ENCODE measurements around the gene STAT5B.

STAT5B gene

DNA sequence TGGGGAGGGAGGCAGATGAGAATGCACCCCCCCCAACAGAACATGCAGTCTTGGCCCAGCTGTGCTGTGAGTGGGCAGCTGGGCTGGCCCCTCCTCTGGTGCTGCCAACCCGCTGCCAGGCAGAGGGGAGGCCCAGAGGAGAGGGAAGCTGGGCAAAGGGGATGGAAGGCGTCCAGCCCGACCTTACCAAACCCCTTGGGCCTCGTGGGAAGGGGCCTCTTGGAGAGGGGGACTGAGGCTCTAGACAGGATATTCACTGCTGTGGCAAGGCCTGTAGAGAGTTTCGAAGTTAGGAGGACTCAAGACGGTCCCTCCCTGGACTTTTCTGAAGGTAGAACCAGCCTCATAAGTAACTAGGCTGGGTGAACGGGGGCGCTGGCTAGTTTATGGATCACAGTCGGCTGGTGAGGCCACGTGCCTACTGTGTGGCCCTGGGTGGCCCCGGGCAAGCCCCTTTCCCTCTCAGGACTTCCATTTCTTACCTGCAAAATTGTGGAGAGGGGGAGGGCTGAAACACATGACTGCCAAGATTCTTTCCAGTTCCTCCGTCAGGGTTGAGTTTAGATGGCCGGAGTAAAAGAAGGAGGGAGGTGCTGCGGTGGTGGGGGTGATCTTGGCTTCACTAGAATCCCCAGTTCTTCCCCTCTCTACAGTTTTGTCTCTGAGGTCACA, 11.2 kb upstream of the STAT5B start:
- intact Hi-C loops (cut with DNase I): loop anchor here (10.0 kb wide), 1 partner anchor 83 kb away; no protein-coding TSS in a partner anchor
- DNase-seq: peak in 6 of 10 donors; percentile 19 to 90 (median 48)

DNA sequence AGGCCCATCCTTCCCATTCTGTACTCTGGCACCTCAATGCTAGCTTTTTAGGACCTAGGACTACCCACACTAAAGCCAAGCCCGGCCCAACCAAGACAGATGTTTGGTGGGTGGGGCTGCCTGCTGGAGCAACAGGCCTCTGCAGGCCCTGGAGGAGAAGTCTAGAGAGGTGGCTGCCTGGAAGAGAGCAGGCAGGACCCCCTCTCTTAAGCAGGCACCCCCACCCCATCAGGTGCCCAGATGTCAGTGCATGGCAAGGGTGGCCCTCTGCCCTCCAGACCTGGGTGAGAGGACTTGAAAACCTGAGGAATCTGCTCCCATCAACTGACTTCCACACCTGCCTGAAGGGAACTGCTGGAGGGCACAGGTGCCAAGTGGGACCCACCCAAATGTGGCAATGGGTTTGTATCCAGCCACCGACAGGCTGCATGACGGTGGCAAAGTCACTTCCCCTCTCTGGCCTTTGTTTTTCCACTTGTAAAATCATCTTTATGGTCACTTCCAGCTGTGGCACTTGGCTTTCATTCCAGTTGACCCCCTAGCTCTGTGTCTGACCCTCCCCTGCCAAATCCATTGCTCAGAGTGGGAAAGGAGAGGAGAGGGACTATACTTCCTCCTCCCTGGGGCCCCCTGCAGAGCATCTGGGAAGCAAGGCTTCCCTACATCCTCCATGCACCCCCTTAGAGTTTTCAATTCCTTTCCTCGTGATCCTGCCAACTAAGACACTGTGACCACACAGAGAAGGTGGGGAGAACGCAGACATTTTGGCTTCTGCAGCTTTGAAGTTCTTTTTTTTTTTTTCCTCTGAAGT, 10.4 kb upstream of the STAT5B start:
- peak in 1 of 10 donors; percentile 71 for DNase-seq
- intact Hi-C loops (cut with DNase I): loop anchor here (10.0 kb wide), 1 partner anchor 82 kb away; no protein-coding TSS in a partner anchor

DNA sequence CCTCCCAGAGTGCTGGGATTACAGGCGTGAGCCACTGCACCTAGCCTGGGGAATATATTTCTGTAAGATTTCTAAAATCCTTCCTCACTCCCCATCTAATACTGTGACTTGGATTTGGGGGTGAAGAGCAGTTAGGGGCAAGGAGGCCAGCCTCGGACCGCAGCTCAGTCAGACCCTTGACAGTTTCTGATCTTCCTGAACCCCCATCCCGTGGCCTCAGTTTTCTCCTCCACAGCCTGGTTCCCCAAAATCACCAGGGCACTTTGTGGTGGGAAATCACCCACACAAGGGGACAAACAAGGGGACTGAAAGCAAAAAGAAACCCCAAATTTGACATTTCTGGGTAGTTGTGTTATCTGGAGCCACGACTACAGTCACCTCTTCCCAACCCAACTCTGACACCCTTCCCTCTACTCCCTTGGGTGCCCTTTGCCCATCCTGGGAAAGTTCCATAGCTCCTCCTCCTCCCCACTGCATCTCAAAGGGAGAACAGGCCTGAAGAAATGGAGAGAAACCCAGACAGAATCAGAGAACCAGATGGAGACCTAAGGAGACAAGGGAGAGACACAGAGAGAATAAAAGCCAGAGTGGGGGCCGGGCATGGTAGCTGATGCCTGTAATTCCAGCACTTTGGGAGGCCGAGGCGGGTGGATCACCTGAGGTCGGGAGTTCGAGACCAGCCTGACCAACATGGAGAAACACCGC, 9.3 kb upstream of the STAT5B start:
- intact Hi-C loops (cut with DNase I): loop anchor here (10.0 kb wide), 1 partner anchor 81 kb away; no protein-coding TSS in a partner anchor
- peak in 1 of 10 donors; percentile 55 for DNase-seq

DNA sequence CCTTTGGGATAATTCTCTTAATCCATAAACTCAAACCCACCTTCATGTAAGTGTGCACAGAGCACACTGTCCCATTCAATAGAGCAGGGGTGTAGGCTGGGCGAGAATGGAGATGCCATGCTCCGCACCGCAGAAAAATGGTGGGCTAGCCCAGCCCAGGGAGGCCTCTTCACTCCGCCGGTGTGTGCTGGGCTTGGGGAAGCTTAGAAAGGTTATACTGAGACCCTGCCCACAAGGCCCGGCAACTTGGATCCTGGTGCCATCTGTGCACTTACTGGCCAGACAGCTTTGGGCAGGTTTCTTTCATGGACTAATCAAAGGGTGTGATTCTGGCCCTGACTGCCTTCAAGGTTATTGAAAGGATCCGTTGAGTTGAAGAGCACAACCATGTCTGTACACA, 8.4 kb upstream of the STAT5B start:
- peak in 1 of 10 donors; percentile 43 for DNase-seq
- intact Hi-C loops (cut with DNase I): loop anchor here (10.0 kb wide), 1 partner anchor 80 kb away; no protein-coding TSS in a partner anchor

DNA sequence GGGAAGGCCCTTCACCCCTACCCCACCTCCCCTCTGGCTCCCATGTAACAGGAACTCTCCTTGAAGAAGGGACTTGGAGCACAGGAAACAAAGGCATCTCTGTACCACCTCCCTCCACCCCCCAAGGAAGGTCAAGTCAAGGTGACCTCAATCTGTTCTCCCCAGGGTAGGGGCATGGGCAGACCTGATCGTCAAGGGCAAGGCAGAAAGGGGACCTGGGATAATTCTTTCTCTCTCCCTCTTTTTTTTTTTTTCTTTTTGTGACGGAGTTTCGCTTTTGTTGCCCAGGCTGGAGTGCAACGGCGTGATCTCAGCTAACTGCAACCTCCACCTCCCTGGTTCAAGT, 7.8 kb upstream of the STAT5B start:
- peak in 1 of 10 donors; percentile 20 for DNase-seq
- intact Hi-C loops (cut with DNase I): loop anchor here (10.0 kb wide), 1 partner anchor 79 kb away; no protein-coding TSS in a partner anchor

DNA sequence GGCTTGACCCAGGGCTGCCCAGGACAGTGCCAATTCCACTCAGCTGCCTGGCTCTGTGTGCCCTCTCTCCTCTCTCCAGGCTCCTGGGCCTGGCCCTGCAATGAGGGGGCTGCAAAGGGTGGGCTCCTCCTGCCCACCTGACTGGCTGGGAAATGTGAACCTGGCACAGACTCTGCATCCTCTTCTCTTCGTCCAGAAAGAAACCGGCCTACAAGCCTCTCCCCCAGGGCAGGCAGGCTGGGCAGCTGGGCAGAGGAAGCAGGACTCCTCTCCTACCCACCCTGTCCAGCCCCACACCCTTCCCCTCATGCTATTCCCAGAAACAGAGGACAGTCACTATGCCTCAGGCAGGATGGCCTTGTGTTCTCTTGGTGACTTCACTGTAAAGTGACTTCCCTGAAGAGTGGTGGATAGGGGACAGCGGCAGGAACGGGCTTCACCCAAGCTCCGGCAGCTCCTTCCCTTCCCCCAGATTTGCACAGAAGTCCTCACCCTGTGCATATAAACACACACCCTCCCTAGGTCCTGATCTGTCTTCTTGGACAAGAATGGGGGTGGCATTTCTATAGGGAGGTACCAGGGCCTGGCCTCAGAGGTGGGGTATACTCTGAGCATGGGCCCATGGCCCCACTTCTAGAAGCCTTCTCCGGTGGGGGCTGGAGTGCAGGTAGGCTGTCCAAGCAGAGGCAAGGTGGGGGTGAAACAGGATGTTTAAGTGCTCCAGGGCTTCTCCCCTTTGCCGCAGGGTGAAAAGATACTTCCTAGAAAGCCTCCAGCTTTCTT, 7.2 kb upstream of the STAT5B start:
- intact Hi-C loops (cut with DNase I): loop anchor here (10.0 kb wide), 1 partner anchor 79 kb away; no protein-coding TSS in a partner anchor
- peak in 1 of 10 donors; percentile 53 for DNase-seq

DNA sequence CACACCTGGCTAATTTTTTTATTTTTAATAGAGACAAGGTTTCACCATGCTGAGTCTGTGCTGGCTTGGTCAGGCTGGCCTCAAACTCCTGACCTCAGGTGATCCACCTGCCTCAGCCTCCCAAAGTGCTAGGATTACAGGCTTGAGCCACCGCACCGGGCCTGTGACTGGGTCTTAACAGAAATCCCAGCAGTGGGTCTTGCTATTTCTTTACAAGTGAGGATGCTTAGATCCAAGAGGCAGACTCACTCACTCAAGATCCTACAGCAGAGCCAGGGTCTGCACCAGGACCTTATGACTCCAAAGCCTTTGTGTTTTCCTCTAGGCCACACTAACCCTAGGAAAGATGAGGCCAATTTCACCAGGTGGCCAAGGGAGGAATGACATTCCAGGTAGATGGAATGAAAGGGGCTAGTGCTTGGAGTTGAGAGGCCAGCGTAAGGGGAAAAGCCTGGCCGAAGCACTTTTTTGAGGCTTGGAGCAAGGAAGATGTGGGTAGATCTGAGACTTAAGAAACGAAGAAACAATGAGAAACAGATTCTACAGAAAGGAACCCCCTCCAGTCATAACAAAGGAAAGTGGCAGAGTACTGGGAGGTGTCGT, 6.4 kb upstream of the STAT5B start:
- peak in 1 of 10 donors; percentile 57 for DNase-seq
- intact Hi-C loops (cut with DNase I): loop anchor here (10.0 kb wide), 1 partner anchor 78 kb away; no protein-coding TSS in a partner anchor

DNA sequence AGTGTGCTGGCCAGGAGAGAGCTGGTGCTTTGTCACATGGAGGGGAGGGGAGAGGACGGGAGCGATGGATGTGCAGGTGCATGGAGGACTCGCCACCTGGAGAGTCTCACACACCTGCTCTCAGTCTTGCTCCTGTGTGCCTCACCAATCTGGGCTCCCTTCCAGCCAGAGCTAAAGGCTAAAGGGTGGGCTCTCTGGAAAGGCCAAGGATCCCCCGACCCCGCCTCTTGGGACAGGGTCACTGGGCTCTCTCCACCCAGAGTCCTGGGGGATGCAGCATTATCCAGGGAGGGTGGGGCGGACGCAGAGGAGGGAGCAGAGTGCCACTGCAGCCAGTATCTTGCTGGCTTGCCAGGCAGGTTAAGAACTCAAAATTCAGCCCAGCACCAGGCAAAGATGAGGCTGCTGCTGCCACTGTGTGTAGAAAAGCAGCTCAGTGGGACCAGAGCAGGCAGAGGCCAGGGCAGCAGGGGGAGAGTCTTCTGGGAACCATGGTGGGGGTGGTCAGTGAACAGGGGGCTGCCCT, 5.4 kb upstream of the STAT5B start:
- intact Hi-C loops (cut with DNase I): loop anchor here (10.0 kb wide), 1 partner anchor 77 kb away; no protein-coding TSS in a partner anchor
- peak in 1 of 10 donors; percentile 61 for DNase-seq

DNA sequence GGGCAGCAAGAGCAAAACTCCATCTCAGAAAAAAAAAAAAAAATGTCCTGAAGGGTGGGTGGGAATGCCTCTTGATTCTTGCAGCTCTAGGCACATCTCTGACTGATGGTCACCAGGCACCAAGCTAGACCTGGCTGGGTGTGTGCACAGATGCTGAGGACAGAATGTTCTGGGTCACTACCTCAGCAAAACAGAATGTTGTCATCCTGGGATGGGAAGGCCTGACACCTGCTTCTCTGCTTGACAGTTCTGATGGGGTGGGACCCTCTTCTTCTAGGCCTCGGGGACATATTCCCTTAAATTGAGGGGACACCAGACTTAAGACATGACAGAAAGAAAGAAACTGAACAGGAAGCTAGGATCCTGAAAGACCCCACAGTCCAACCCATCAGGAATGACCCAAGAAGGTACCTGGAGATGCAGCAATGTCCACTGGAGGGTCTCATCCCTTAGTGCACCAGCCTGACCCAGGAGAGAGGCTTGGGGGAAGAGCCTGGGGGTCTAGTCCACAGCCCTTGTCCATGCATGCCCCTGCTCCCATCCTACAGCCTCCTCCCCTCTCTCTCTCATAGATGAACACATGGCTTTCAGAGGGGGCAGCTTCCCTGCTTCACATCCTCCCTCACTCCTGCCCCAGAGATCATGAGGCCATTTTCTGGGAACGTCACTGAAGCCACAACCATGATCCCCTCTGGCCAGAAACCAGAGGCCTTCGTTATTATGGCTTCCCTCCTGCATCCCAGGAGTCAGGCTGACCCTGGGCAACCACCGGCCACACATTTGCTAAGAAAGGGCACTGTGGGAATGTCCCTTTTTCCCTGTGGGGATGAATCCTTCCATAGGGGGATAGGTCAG, 3.8 kb upstream of the STAT5B start:
- DNase-seq: peak in 1 of 10 donors; percentile 28
- intact Hi-C loops (cut with DNase I): loop anchor here (5.0 to 10.0 kb wide), 2 partner anchors 75 to 98 kb away; partner anchors contain the start of gene KCNH4

DNA sequence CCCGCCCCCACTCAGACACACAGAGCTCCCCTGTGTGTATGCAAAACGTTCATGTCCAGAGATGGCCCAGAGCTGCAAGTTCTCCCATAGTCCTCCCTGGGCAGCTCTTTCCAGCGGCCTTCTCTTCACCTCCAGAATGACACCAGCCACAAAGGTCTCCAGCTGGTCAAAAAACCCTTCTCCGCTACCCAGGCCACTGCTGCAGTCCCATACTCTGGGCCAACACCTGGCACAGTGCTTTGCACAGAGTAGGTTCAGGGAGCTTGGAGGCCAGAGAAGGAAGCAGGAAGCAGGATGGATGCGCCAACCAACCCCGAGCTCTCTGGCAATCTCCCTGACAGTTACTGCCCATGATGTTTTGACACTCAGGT, 1.1 kb upstream of the STAT5B start:
- DNase-seq: no peak
- intact Hi-C loops (cut with DNase I): loop anchor here (5.0 kb wide), 1 partner anchor 95 kb away; the partner anchor contains the start of gene KCNH4

DNA sequence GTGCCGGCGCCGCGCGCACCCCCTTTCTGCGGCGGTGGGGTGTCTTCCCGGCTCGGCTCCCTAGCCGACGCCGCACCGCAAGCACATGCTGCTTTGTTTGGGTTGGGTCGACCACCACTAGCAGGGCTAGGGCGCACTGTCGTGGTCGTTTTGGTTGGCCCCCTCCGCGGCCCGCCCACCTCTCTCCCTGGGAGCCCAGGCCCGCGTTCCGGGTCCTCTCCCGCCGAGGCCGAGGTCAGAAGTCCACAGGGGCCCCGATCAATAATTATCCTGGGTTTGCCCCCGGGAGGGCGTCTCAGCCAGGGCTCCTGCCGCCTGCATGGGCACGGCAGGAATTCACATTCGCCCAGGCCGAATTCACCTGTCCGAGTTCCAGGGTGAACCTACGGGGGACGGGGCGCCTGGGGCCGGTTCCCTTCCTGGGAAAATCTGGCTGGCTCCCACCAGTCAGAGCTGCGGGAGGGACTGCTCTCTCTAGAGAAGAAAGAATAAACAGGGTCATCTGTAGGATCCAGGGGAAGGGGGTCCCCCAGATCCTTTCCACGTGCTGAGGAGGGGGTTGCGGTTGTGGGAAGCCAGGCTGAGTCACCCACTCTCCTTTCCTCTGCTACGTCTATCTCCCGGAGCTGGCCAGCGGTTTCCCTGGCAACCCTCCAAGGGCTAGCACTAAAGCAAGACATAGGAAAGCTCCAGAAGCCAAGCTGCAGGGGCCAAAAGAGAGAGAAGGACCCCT, 584 bp upstream of the STAT5B start:
- DNase-seq: peak in 7 of 10 donors; percentile 41 to 93 (median 52)
- intact Hi-C loops (cut with DNase I): loop anchor here (5.0 kb wide), 1 partner anchor 94 kb away; the partner anchor contains the start of gene KCNH4

DNA sequence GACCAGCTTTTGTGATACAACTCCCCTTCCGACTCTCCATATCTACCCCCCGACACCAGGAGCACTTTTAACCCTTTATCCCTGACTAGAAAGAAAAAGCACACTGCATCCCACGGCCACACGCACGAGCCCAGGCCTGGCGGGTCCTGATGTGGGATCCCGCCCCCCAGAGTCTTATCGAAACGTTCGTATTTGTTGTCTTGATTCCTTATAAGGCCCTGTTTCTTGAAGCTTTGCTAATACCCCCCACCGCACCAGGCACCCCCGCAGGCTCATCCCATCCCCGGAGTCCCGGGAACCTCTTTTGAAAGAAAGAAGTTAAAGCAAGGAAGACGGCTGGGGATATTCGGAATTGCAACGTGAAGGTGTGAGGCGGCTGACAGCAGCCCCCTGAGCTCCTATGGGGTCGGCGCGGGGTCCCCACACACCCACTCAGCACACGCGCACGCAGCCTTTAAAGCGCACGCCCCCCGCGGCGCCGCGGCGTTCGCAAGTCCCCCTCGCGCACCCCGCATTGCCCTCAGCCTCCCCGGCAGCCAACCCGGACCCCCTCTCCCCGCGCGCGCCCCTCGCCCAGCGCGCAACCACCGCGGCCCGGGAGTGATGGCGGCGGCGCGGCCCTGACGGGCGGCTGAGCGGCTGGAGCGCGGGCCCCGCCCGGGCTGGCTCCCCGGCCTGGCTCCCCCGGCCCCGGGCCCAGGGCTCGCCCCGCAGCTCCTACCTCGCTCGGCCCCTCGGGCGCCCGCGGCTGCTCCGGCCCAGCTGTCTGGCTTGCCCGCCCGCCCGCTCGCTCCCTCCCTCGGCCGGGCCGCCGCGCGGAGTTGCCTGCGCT, 448 bp downstream of the STAT5B start:
- intact Hi-C loops (cut with DNase I): loop anchor here (5.0 kb wide), 1 partner anchor 93 kb away; the partner anchor contains the start of gene KCNH4
- peak in 1 of 10 donors; percentile 81 for DNase-seq

DNA sequence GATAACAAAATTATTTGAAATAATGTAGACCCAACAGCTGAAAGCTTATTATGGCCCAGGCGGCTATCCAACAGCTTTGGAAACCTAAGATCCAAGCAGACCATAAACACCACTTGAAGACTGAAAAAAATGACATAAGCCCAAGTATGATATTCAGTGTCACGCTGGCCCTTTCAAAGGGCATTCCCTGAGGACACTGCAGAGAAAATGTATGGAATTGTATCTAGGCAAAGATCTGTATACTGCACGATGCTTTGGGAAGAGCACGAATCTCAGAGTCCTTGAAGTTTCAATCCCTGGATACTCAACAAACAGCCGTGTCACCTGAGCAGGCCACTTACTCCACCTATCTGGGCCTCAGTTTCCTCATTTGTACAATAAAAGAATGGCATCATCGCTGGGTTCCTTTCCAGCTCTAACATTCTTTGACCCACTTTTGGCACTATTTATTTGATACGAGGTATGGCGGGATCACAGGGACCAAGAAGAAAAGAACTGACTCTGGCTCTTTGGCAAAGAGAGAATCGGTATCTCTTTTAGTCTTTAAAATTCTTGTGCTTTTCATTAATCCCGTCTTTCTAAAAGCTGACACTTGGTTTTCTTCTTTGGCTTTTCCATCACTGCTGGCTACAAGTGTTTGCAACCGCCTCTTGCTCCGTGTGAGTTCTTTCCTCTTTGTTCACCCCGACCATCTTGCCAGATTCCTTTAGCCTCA, 1.2 kb downstream of the STAT5B start:
- no peak for DNase-seq
- intact Hi-C loops (cut with DNase I): loop anchor here (5.0 kb wide), 1 partner anchor 93 kb away; the partner anchor contains the start of gene KCNH4

DNA sequence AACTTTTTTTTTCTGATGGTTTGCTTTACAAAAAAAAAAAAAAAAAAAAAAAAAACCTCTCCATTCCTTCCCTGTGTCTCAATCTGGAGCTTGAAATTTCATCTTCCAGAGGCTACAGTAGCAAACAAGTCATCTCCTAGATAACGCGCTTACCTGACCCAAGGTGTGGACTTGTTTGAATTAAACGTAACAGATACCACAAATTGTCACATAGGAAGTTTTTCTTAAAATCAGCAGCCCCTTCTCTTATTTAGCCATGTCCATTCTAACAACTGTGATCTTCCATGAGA, 2.0 kb downstream of the STAT5B start:
- intact Hi-C loops (cut with DNase I): no loop called here
- DNase-seq: no peak

DNA sequence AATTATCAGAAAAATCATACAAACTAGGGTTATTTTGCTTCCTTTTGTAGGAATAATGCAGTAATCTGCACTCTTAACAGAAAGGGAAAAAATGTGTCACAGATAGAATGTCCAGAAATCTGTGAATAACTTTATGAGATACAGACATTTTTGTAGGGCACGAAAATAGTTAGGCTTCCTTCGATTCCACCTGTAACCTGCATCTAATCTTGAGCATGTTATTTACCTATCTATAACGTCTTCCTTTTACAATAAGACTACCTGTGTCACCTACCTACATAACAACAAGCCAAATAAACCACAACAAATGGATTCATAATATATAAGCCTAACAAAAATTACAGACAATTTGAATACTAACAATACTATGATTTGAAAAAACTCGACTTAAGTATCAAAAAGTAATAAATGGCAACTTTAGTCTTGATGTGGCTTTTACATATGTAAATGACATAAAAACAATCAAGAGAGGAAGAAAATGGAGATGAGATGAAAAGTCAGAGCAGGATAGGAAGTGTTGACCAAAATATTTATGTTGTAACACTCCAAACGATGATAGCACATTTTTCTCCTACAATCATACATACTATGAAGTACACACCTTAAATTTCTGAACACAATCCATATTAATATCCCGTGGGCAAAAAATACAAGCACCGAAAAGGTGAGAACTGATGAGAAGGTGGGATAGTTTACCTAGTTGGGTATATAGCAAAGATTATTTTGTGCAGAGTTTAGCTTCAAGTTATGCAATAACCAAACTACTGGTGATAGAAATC, 2.5 kb downstream of the STAT5B start:
- DNase-seq: no peak
- intact Hi-C loops (cut with DNase I): no loop called here
